GM12878 (cell line): ENCODE data around the gene WDR93. TPM values are rescaled to one million over a fixed set of nuclear protein-coding genes. Genes with fewer than 3 reads are reported as not detected.

ENCODE experiments used
- ATAC-seq: fragments of 200-7000 bp; cut with Tn5 transposase; 3 replicates; pipeline ENCODE4 v1.9.1; 2020; ENCODE audit warnings: mild to moderate bottlenecking, moderate library complexity
- BruUV-seq: library from RNA; stranded (reverse); fragments of 400-500 nt; replicated peaks from 2 replicates; lab custom pipeline; 2021; lab: Mats Ljungman, UMichigan
- CTCF ChIA-PET: fragments of 300-600 bp; sonication (Branson Sonifier 250); formaldehyde crosslinking; extraction: SDS; loops from one replicate; lab custom pipeline; 2021; ENCODE audit warnings: inconsistent platforms; lab: Yijun Ruan, JAX
- POLR2A ChIA-PET: fragments of 350-600 bp; formaldehyde crosslinking; extraction: SDS; loops from one replicate; lab custom pipeline; 2021; ENCODE audit warnings: inconsistent platforms; lab: Charles Lee
- RAD21 ChIA-PET: fragments of 300-600 bp; sonication (Branson Sonifier 250); formaldehyde crosslinking; loops from one replicate; lab custom pipeline; 2023; ENCODE audit warnings: antibody characterized with exemption; ENCODE audit not compliant: unreplicated experiment; lab: Charles Lee
- SMC1A ChIA-PET: fragments of 300-600 bp; sonication (Branson Sonifier 250); formaldehyde crosslinking; loops from one replicate; lab custom pipeline; 2023; ENCODE audit not compliant: unreplicated experiment, uncharacterized antibody; lab: Charles Lee
- DNase-seq: peaks from one replicate; pipeline ENCODE4 v3.0.0-alpha.2; 2011; ENCODE audit warnings: low read depth, low spot score
- FAIRE-seq: peaks from 3 replicates; lab custom pipeline; 2011; peaks lifted over from hg19 to GRCh38; lab: Jason Lieb, UNC
- H2AFZ ChIP-seq: 2 replicates; pipeline ENCODE4 v1.6.0; 2011; ENCODE audit warnings: low read depth, low read length, control low read depth; ENCODE audit not compliant: control insufficient read depth
- H3K27ac ChIP-seq: 2 replicates; pipeline ENCODE4 v1.5.1; 2011; ENCODE audit warnings: control low read depth; ENCODE audit not compliant: control insufficient read depth, insufficient read depth
- H3K27me3 ChIP-seq, 2 experiments: replicated peaks in 1 of 2; 2 replicates each; pipeline versions ENCODE4 v1.6.0 to v1.6.1; 2011; ENCODE audit warnings: low read length in 1 of 2; ENCODE audit not compliant: control insufficient read depth in 2 of 2, insufficient read depth in 2 of 2
- H3K36me3 ChIP-seq, 2 experiments: 2 replicates each; pipeline ENCODE4 v1.5.1; 2011; ENCODE audit warnings: low read length in 1 of 2; ENCODE audit not compliant: control insufficient read depth in 2 of 2, insufficient read depth in 2 of 2
- H3K4me1 ChIP-seq: 2 replicates; pipeline ENCODE4 v1.6.1; 2011; ENCODE audit warnings: mild to moderate bottlenecking, low read length, moderate library complexity, mixed read lengths; ENCODE audit not compliant: control insufficient read depth, insufficient read depth
- H3K4me2 ChIP-seq: 2 replicates; pipeline ENCODE4 v1.6.0; 2011; ENCODE audit warnings: control low read depth; ENCODE audit not compliant: control insufficient read depth, insufficient read depth
- H3K4me3 ChIP-seq: fragments of 200-600 bp; sonication (generic); 2 replicates; pipeline ENCODE4 v1.5.1; 2016
- H3K79me2 ChIP-seq: 2 replicates; pipeline ENCODE4 v1.6.0; 2011; ENCODE audit warnings: low read length; ENCODE audit not compliant: control insufficient read depth, insufficient read depth
- H3K9ac ChIP-seq: 2 replicates; pipeline ENCODE4 v1.8.0; 2011; ENCODE audit warnings: low read length, control low read depth, mixed read lengths; ENCODE audit not compliant: control insufficient read depth, insufficient read depth
- H3K9me3 ChIP-seq: replicated peaks from 3 replicates; pipeline ENCODE4 v1.5.1; 2011; ENCODE audit warnings: mild to moderate bottlenecking, low read length; ENCODE audit not compliant: control insufficient read depth, insufficient read depth
- H4K20me1 ChIP-seq: 2 replicates; pipeline ENCODE4 v1.6.0; 2011; ENCODE audit not compliant: control insufficient read depth, insufficient read depth
- ATF7 ChIP-seq: fragments of 450-650 bp; IDR thresholded peaks from 2 replicates; pipeline ENCODE4 v1.6.1; 2016; ENCODE audit warnings: low read depth, mild to moderate bottlenecking
- CBFB ChIP-seq: IDR thresholded peaks from 2 replicates; pipeline ENCODE4 v1.6.1; 2016; ENCODE audit warnings: antibody characterized with exemption, low read depth
- CHD1 ChIP-seq: IDR thresholded peaks from 2 replicates; pipeline ENCODE4 v1.6.1; 2012; ENCODE audit warnings: low read depth, low read length, improper control_type of control experiment
- CREB1 ChIP-seq: IDR thresholded peaks from 2 replicates; pipeline ENCODE4 v1.6.1; 2012; ENCODE audit warnings: low read depth, mild to moderate bottlenecking, inconsistent platforms
- JUNB ChIP-seq: IDR thresholded peaks from 2 replicates; pipeline ENCODE4 v1.6.1; 2016; ENCODE audit warnings: antibody characterized with exemption, mild to moderate bottlenecking
- JUND ChIP-seq: IDR thresholded peaks from 2 replicates; pipeline ENCODE4 v1.6.1; 2012; ENCODE audit warnings: low read depth, mild to moderate bottlenecking, low read length, improper control_type of control experiment, moderate library complexity
- MTA3 ChIP-seq: IDR thresholded peaks from 2 replicates; pipeline ENCODE4 v1.6.1; 2012; ENCODE audit warnings: low read length, inconsistent platforms, borderline replicate concordance
- NR2C2 ChIP-seq: IDR thresholded peaks from 2 replicates; pipeline ENCODE4 v1.6.1; 2011; ENCODE audit warnings: borderline replicate concordance, low read depth; ENCODE audit not compliant: control insufficient read depth, insufficient read length
- PML ChIP-seq: IDR thresholded peaks from 2 replicates; pipeline ENCODE4 v1.6.1; 2012; ENCODE audit warnings: low read length, inconsistent platforms
- ZBTB11 ChIP-seq: fragments of 450-650 bp; formaldehyde crosslinking; IDR thresholded peaks from 2 replicates; pipeline ENCODE4 v1.5.0; 2022; ENCODE audit warnings: mild to moderate bottlenecking, missing genetic modification characterization
- ZNF24 ChIP-seq: fragments of 450-650 bp; IDR thresholded peaks from 2 replicates; pipeline ENCODE4 v1.6.1; 2017; ENCODE audit warnings: antibody characterized with exemption, mild to moderate bottlenecking
- WGBS: methylation state at CpG from one replicate; pipeline ENCODE4 v1.1.6; 2016; ENCODE audit warnings: low lambda C conversion rate; ENCODE audit not compliant: insufficient replicate concordance, insufficient coverage; ENCODE audit errors: missing lambda C conversion rate; 5-methylcytosine and 5-hydroxymethylcytosine counted together
- in situ Hi-C: fragments of 300-500 bp; cut with MboI; formaldehyde crosslinking; loops from 9 replicates; pipeline ENCODE4 v1.14.3; 2018; ENCODE audit warnings: mixed read lengths
- intact Hi-C: fragments of 100-400 bp; cut with micrococcal nuclease; formaldehyde crosslinking; loops from one replicate; pipeline ENCODE4 v1.14.2; 2022; ENCODE audit not compliant: unreplicated experiment
- polyA plus RNA-seq, 11 experiments: library from polyadenylated mRNA; depleted of rRNA in 4 of 11; unstranded in 6 of 11; stranded (reverse) in 5 of 11; fragments of >200 nt; fragmentation: Nextera tagmentation in 4 of 11; fragmentation: Illumina TruSeq in 1 of 11; extraction: Ambion mirVana in 4 of 11; extraction: Trizol in 1 of 11; gene quantifications; 1 replicate in 1 of 11; 2 replicates in 10 of 11; pipeline versions ENCODE4 v1.2.1 to v1.2.3, GENCODE V29; 2011 to 2016; ENCODE audit warnings: inconsistent platforms in 2 of 11, missing spikeins in 2 of 11, low read depth in 1 of 11
- total RNA-seq, 4 experiments: library from RNA; depleted of rRNA in 3 of 4; stranded (reverse); fragments of >200 nt in 3 of 4; fragmentation: Illumina TruSeq in 1 of 4; extraction: Trizol in 1 of 4; gene quantifications; 2 replicates each; pipeline versions ENCODE4 v1.2.1 to v1.2.3, GENCODE V29; 2013 to 2021
- TF ChIP-seq, protein P1 (sequence below): IDR thresholded peaks from 2 replicates; pipeline ENCODE4 v1.6.1; 2011; ENCODE audit warnings: mild to moderate bottlenecking, low read depth, low read length, moderate library complexity; ENCODE audit not compliant: insufficient replicate concordance
- TF ChIP-seq, protein P2 (sequence below): fragments of 450-650 bp; IDR thresholded peaks from 2 replicates; pipeline ENCODE4 v1.6.1; 2018; ENCODE audit warnings: mild to moderate bottlenecking, low read depth, moderate library complexity; ENCODE audit not compliant: partially characterized antibody

The WDR93 gene
- total and polyA plus RNA-seq, 10 of the 15 experiments (the other 5 are each of a cell fraction or from before 2014, with no cell fraction given), result not detected

DNA sequence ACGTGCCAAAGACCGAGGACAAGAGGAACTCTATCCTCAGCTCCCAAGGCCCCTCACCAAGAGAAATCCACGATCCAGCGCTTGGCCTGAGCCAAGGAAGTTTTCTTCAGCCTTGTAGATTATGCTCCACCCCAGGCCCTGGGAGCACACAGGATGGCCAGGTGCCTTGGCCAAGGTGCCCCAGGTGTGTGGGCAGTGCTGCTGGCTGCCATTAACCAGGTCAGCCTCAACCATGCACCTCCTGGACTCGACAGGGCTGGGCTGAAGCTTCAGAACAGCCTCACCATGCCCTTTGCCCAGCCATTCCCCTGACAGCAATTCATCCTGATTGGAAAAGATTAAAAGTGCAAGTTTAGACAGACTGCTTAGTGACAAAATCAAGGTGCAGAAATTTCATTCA lies 71.3 kb downstream of the WDR93 start (continued):
- TF ChIP-seq ZBTB11 (CRISPR knock-in tag) (no peak), CREB1 (no peak), ZNF24 (no peak), PML (no peak), ATF7 (no peak), CBFB (no peak), JUNB (no peak), JUND (no peak)
- TF ChIP-seq, protein P1, sequence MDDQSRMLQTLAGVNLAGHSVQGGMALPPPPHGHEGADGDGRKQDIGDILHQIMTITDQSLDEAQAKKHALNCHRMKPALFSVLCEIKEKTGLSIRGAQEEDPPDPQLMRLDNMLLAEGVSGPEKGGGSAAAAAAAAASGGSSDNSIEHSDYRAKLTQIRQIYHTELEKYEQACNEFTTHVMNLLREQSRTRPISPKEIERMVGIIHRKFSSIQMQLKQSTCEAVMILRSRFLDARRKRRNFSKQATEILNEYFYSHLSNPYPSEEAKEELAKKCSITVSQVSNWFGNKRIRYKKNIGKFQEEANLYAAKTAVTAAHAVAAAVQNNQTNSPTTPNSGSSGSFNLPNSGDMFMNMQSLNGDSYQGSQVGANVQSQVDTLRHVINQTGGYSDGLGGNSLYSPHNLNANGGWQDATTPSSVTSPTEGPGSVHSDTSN, result no peak
- TF ChIP-seq, all 136 proteins: peak for 0

DNA sequence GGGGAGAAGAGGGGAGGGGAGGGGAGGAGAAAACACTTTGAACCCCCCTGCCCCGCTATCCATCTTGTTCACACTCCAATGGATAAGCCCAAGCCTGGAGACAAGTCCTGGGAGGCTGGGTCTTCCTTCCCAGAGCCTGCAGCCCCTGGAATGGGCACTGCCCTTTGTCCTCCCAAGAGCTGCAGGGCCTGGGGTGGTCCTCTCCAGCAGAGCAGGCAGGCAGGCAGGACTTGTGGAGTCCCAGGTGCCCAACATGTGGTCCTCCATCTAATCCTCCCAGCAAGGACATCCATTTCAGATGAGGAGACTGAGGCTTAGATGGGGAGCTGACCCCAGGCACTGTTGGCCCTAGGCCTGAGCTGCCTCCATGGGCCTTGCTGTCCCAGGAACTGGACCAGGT lies 75.1 kb downstream of the WDR93 start:
- no peak overlapping the region for H2AFZ ChIP-seq
- intact Hi-C loops, result loop anchor here (10.0 kb wide), 1 partner anchor 319 kb away; no protein-coding TSS in a partner anchor
- 100% methylated on average over 1 of the region's 1 CpG for WGBS
- POLR2A ChIA-PET, result no interaction called here
- H3K9me3 ChIP-seq, result no peaks in the 10 kb centered on the region
- TF ChIP-seq NR2C2 (no peak), CHD1 (no peak), MTA3 (no peak)
- TF ChIP-seq, protein P2, sequence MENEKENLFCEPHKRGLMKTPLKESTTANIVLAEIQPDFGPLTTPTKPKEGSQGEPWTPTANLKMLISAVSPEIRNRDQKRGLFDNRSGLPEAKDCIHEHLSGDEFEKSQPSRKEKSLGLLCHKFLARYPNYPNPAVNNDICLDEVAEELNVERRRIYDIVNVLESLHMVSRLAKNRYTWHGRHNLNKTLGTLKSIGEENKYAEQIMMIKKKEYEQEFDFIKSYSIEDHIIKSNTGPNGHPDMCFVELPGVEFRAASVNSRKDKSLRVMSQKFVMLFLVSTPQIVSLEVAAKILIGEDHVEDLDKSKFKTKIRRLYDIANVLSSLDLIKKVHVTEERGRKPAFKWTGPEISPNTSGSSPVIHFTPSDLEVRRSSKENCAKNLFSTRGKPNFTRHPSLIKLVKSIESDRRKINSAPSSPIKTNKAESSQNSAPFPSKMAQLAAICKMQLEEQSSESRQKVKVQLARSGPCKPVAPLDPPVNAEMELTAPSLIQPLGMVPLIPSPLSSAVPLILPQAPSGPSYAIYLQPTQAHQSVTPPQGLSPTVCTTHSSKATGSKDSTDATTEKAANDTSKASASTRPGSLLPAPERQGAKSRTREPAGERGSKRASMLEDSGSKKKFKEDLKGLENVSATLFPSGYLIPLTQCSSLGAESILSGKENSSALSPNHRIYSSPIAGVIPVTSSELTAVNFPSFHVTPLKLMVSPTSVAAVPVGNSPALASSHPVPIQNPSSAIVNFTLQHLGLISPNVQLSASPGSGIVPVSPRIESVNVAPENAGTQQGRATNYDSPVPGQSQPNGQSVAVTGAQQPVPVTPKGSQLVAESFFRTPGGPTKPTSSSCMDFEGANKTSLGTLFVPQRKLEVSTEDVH, result no peak
- TF ChIP-seq, all 136 proteins: peak for 0
- no peak overlapping the region for H3K9ac ChIP-seq
- no TSS peak for BruUV-seq
- no peaks in the 10 kb centered on the region for H4K20me1 ChIP-seq
- no peaks in the 10 kb centered on the region for H3K36me3 ChIP-seq
- FAIRE-seq (no peak), DNase-seq (no peak), ATAC-seq (no peak)
- ChIA-PET CTCF (no interaction called here), RAD21 (no interaction called here), SMC1A (interaction anchor here (0.8 to 1.0 kb wide), 2 partner anchors 109 kb away, joined by 3 read pairs; no protein-coding TSS in a partner anchor)
- H3K27me3 ChIP-seq, result no peaks in the 10 kb centered on the region
- no peak overlapping the region for H3K4me3 ChIP-seq
- peaks cover 8% of the 10 kb centered on the region for H3K4me1 ChIP-seq
- H3K79me2 ChIP-seq, result no peaks in the 10 kb centered on the region
- H3K4me2 ChIP-seq, result no peak overlapping the region
- no peak overlapping the region for H3K27ac ChIP-seq
- in situ Hi-C loops, result no loop called here
